K562 (cell line): Measurements from ENCODE around the gene SALL3. TPM values are rescaled to one million over a fixed set of nuclear protein-coding genes. Genes with fewer than 3 reads are reported as not detected.

Experiments
- ATAC-seq: fragments of 200-7000 bp; cut with Tn5 transposase; 3 replicates; pipeline ENCODE4 v1.9.1; 2020; ENCODE audit warnings: moderate library complexity
- BruUV-seq: library from RNA; stranded (reverse); fragments of 400-500 nt; replicated peaks from 2 replicates; lab custom pipeline; 2021; lab: Mats Ljungman, UMichigan
- CTCF ChIA-PET: fragments of 300-600 bp; formaldehyde crosslinking; extraction: SDS; loops from one replicate; lab custom pipeline; 2021; ENCODE audit warnings: low intra/inter-chr PET ratio; lab: Yijun Ruan, JAX
- POLR2A ChIA-PET: fragments of 300-600, 350-650 bp; sonication (Branson Sonifier 250); formaldehyde crosslinking; extraction: SDS; loops from one replicate; lab custom pipeline; 2021; ENCODE audit warnings: antibody characterized with exemption, inconsistent platforms; lab: Yijun Ruan, JAX
- DNase-seq, 4 experiments: peaks; one replicate each; pipeline versions ENCODE4 v3.0.0 to v3.0.0-alpha.2; 2011 to 2018; ENCODE audit warnings: low spot score in 3 of 4, mixed read lengths in 3 of 4; ENCODE audit errors: extremely low read depth in 1 of 4
- FAIRE-seq: peaks from 2 replicates; lab custom pipeline; 2011; peaks lifted over from hg19 to GRCh38; lab: Jason Lieb, UNC
- H2AFZ ChIP-seq: 2 replicates; pipeline ENCODE4 v1.6.0; 2011; ENCODE audit warnings: low read depth, low read length, control low read depth, inconsistent platforms
- H3K27ac ChIP-seq: fragments of 200-600 bp; 3 replicates; pipeline ENCODE4 v1.8.0; 2011; ENCODE audit warnings: low read depth, mild to moderate bottlenecking, control low read depth, inconsistent platforms, low read length, moderate library complexity, mixed read lengths; ENCODE audit errors: extremely low read depth
- H3K27me3 ChIP-seq, 2 experiments: fragments of 300-600 bp in 1 of 2; 2 replicates in 1 of 2; 3 replicates in 1 of 2; pipeline versions ENCODE4 v1.6.0 to v1.8.0; 2011; ENCODE audit warnings: inconsistent platforms in 2 of 2, low read length in 2 of 2, mild to moderate bottlenecking in 1 of 2, mixed read lengths in 1 of 2, moderate library complexity in 1 of 2; ENCODE audit not compliant: control insufficient read depth in 2 of 2, insufficient read depth in 2 of 2
- H3K36me3 ChIP-seq: fragments of 300-600 bp; 3 replicates; pipeline ENCODE4 v1.8.0; 2011; ENCODE audit warnings: mild to moderate bottlenecking, low read length, inconsistent platforms; ENCODE audit not compliant: control insufficient read depth, insufficient read depth
- H3K4me1 ChIP-seq, 2 experiments: fragments of 200-600 bp in 1 of 2; replicated peaks in 1 of 2; 2 replicates in 1 of 2; 3 replicates in 1 of 2; pipeline versions ENCODE4 v1.5.1 to v1.8.0; 2011; ENCODE audit warnings: inconsistent platforms in 2 of 2, low read length in 2 of 2, mild to moderate bottlenecking in 1 of 2, mixed read lengths in 1 of 2, moderate library complexity in 1 of 2; ENCODE audit not compliant: control insufficient read depth in 2 of 2, insufficient read depth in 2 of 2
- H3K4me2 ChIP-seq: 2 replicates; pipeline ENCODE4 v1.6.1; 2011; ENCODE audit warnings: low read length, control low read depth, inconsistent platforms, mixed read lengths; ENCODE audit not compliant: insufficient read depth
- H3K4me3 ChIP-seq: fragments of 200-600 bp; sonication (generic), shearing (Covaris generic); 2 replicates; pipeline ENCODE4 v1.5.1; 2016; ENCODE audit warnings: control low read depth, inconsistent platforms
- H3K79me2 ChIP-seq: fragments of 200-600 bp; 3 replicates; pipeline ENCODE4 v1.8.0; 2011; ENCODE audit warnings: low read length, inconsistent platforms; ENCODE audit not compliant: control insufficient read depth, insufficient read depth
- H3K9ac ChIP-seq, 2 experiments: 2 replicates each; pipeline versions ENCODE4 v1.6.0 to v1.6.1; 2011; ENCODE audit warnings: low read depth in 2 of 2, low read length in 2 of 2, control low read depth in 1 of 2, inconsistent platforms in 1 of 2, mild to moderate bottlenecking in 1 of 2, mixed read lengths in 1 of 2; ENCODE audit not compliant: insufficient read depth in 1 of 2
- H3K9me1 ChIP-seq: one replicate; pipeline ENCODE4 v1.6.0; 2011; ENCODE audit warnings: inconsistent platforms, mild to moderate bottlenecking, low read length, moderate library complexity; ENCODE audit not compliant: control insufficient read depth, insufficient read depth
- H3K9me3 ChIP-seq: replicated peaks from 2 replicates; pipeline ENCODE4 v1.5.1; 2011; ENCODE audit warnings: low read depth, low read length, inconsistent platforms; ENCODE audit not compliant: control insufficient read depth, insufficient read depth
- H4K20me1 ChIP-seq: replicated peaks from 2 replicates; pipeline ENCODE4 v1.6.1; 2011; ENCODE audit warnings: low read length, inconsistent platforms, mixed read lengths; ENCODE audit not compliant: control insufficient read depth, insufficient read depth
- CHD4 ChIP-seq: fragments of 200-600 bp; sonication (generic); IDR thresholded peaks from 3 replicates; pipeline ENCODE4 v1.6.1; 2012; ENCODE audit warnings: low read depth, mild to moderate bottlenecking, mixed read lengths, low read length, inconsistent platforms; ENCODE audit not compliant: insufficient read depth, insufficient replicate concordance, poor library complexity, severe bottlenecking
- FIP1L1 ChIP-seq: fragments of 200-400 bp; formaldehyde crosslinking; IDR thresholded peaks from 2 replicates; pipeline ENCODE4 v1.6.1; 2018; ENCODE audit warnings: mild to moderate bottlenecking, low read depth, low read length; ENCODE audit not compliant: poor library complexity, severe bottlenecking
- GABPA ChIP-seq: fragments of 200-800 bp; sonication (Bioruptor generic); conservative IDR thresholded peaks from 2 replicates; pipeline ENCODE4 v1.6.1; 2016; ENCODE audit warnings: low read depth, missing genetic modification characterization, missing compliant biosample characterization
- HDAC3 ChIP-seq: fragments of 450-650 bp; IDR thresholded peaks from 2 replicates; pipeline ENCODE4 v1.6.1; 2018; ENCODE audit warnings: borderline replicate concordance, mild to moderate bottlenecking, moderate library complexity; ENCODE audit not compliant: partially characterized antibody
- IFI16 ChIP-seq: fragments of 250-450 bp; sonication (Bioruptor Pico); IDR thresholded peaks from 2 replicates; pipeline ENCODE4 v2.1.2; 2022; ENCODE audit warnings: mild to moderate bottlenecking, inconsistent platforms
- ILK ChIP-seq: fragments of 450-650 bp; IDR thresholded peaks from 2 replicates; pipeline ENCODE4 v1.6.1; 2016; ENCODE audit warnings: missing genetic modification characterization, low read depth, mild to moderate bottlenecking, missing compliant biosample characterization, moderate library complexity, borderline replicate concordance
- KLF13 ChIP-seq: fragments of 450-650 bp; IDR thresholded peaks from 2 replicates; pipeline ENCODE4 v1.6.1; 2016; ENCODE audit warnings: missing genetic modification characterization, low read depth, mild to moderate bottlenecking, missing compliant biosample characterization, moderate library complexity, borderline replicate concordance
- MAX ChIP-seq: sonication (generic); formaldehyde crosslinking; IDR thresholded peaks from 2 replicates; pipeline ENCODE4 v1.9.0; 2022; ENCODE audit warnings: mild to moderate bottlenecking, missing genetic modification reagents
- POLR3A ChIP-seq: IDR thresholded peaks from 2 replicates; pipeline ENCODE4 v1.6.1; 2011; ENCODE audit warnings: borderline replicate concordance, mild to moderate bottlenecking, moderate library complexity; ENCODE audit not compliant: insufficient read length, insufficient read depth; ENCODE audit errors: extremely low read depth
- PREB ChIP-seq: sonication (generic); formaldehyde crosslinking; IDR thresholded peaks from 2 replicates; pipeline ENCODE4 v1.8.1; 2023; ENCODE audit warnings: mild to moderate bottlenecking, missing genetic modification reagents
- RFX5 ChIP-seq: IDR thresholded peaks from 2 replicates; pipeline ENCODE4 v1.6.1; 2011; ENCODE audit warnings: low read depth, mild to moderate bottlenecking, improper control_type of control experiment, low read length
- ZKSCAN8 ChIP-seq: fragments of 200-800 bp; sonication (Bioruptor generic); IDR thresholded peaks from 2 replicates; pipeline ENCODE4 v1.6.1; 2016; ENCODE audit warnings: missing genetic modification characterization, missing compliant biosample characterization
- ZNF134 ChIP-seq: fragments of 250-450 bp; sonication (Bioruptor Pico); conservative IDR thresholded peaks from 2 replicates; pipeline ENCODE4 v1.4.0; 2020
- ZNF589 ChIP-seq: fragments of 200-800 bp; sonication (Bioruptor generic); IDR thresholded peaks from 2 replicates; pipeline ENCODE4 v1.6.1; 2016; ENCODE audit warnings: low read depth, missing genetic modification characterization, missing compliant biosample characterization
- ZNF592 ChIP-seq: fragments of 450-650 bp; IDR thresholded peaks from 2 replicates; pipeline ENCODE4 v1.6.1; 2017; ENCODE audit warnings: antibody characterized with exemption, mild to moderate bottlenecking
- ZSCAN29 ChIP-seq: fragments of 450-650 bp; IDR thresholded peaks from 2 replicates; pipeline ENCODE4 v1.6.1; 2017
- WGBS: fragments of 100-300 bp; shearing (Covaris generic); methylation state at CpG from one replicate; pipeline ENCODE4 v1.1.6; 2016; ENCODE audit warnings: low coverage, mixed read lengths; ENCODE audit not compliant: insufficient coverage; ENCODE audit errors: missing lambda C conversion rate; 5-methylcytosine and 5-hydroxymethylcytosine counted together
- in situ Hi-C: fragments of 300-500 bp; cut with MboI; formaldehyde crosslinking; loops from 4 replicates; pipeline ENCODE4 v1.15.0; 2018; ENCODE audit warnings: inconsistent platforms, mixed read lengths
- intact Hi-C: fragments of 100-400 bp; cut with micrococcal nuclease; formaldehyde crosslinking; loops from 2 replicates; pipeline ENCODE4 v1.14.2; 2022
- polyA plus RNA-seq, 8 experiments: library from polyadenylated mRNA; depleted of rRNA in 4 of 8; stranded (reverse) in 5 of 8; unstranded in 3 of 8; fragments of >200 nt; fragmentation: Nextera tagmentation in 2 of 8; fragmentation: Illumina TruSeq in 1 of 8; extraction: Ambion mirVana in 2 of 8; extraction: Trizol in 1 of 8; gene quantifications; 2 replicates each; pipeline versions ENCODE4 v1.2.1 to v1.2.3, GENCODE V29; 2011 to 2014; ENCODE audit warnings: inconsistent platforms in 1 of 8, missing spikeins in 1 of 8
- total RNA-seq, 7 experiments: library from RNA; depleted of rRNA in 6 of 7; stranded (reverse); fragments of >200 nt in 6 of 7; fragmentation: Illumina TruSeq in 2 of 7; extraction: Trizol in 2 of 7; gene quantifications; 2 replicates each; pipeline versions ENCODE4 v1.2.1 to v1.2.3, GENCODE V29; 2011 to 2021; ENCODE audit warnings: low replicate concordance in 1 of 7

SALL3 gene
- total and polyA plus RNA-seq, 9 of the 15 experiments (the other 6 are each of a cell fraction or from before 2014, with no cell fraction given) = not detected

GRCh38 chr18:78973357-78974083, 6.1 kb upstream of the SALL3 start:
- in situ Hi-C loops = no loop called here
- H3K9me1 ChIP-seq = no peaks in the 10 kb centered on the region
- H3K27me3 ChIP-seq = peaks cover 0 to 50% of the 10 kb centered on the region in 2 experiments; a peak in 3 of 5 replicates
- H3K9ac ChIP-seq = no peak overlapping the region
- whole genome bisulfite sequencing = 6% methylated on average over 10 of the region's 82 CpGs
- no peaks in the 10 kb centered on the region for H3K9me3 ChIP-seq
- H3K4me2 ChIP-seq = no peak overlapping the region
- no peaks in the 10 kb centered on the region for H3K79me2 ChIP-seq
- CTCF ChIA-PET = no interaction called here
- BruUV-seq = no TSS peak
- no peak for FAIRE-seq
- no peaks in the 10 kb centered on the region for H3K36me3 ChIP-seq
- no peak for ATAC-seq
- TF ChIP-seq ZNF589 (no peak), POLR3A (no peak), FIP1L1 (no peak), PREB (CRISPR knock-in tag) (no peak), RFX5 (no peak), ILK (no peak), KLF13 (tag) (no peak), ZNF134 (CRISPR knock-in tag) (no peak), CHD4 (no peak), GABPA (tag) (no peak), MAX (CRISPR knock-in tag) (no peak), ZKSCAN8 (CRISPR knock-in tag) (no peak), ZSCAN29 (no peak), HDAC3 (no peak), ZNF592 (no peak), IFI16 (CRISPR knock-in tag) (no peak)
- TF ChIP-seq, all 486 proteins: peak for 0
- POLR2A ChIA-PET = no interaction called here
- no peaks in the 10 kb centered on the region; a peak in 1 of 5 replicates for H3K4me1 ChIP-seq
- intact Hi-C loops = no loop called here
- H3K27ac ChIP-seq = no peak overlapping the region
- H3K4me3 ChIP-seq = no peak overlapping the region
- DNase-seq = no peak
- no peaks in the 10 kb centered on the region for H4K20me1 ChIP-seq
- no peak overlapping the region for H2AFZ ChIP-seq
